ENCODE measurements around the gene ABCC12. TPM values are rescaled to one million over a fixed set of nuclear protein-coding genes. Genes with fewer than 3 reads are reported as not detected.

ABCC12 gene
- total and polyA plus RNA-seq, 2 of the 8 experiments (the other 6 are each of a cell fraction or from before 2014, with no cell fraction given) = 0.05 TPM; not detected in 1

DNA sequence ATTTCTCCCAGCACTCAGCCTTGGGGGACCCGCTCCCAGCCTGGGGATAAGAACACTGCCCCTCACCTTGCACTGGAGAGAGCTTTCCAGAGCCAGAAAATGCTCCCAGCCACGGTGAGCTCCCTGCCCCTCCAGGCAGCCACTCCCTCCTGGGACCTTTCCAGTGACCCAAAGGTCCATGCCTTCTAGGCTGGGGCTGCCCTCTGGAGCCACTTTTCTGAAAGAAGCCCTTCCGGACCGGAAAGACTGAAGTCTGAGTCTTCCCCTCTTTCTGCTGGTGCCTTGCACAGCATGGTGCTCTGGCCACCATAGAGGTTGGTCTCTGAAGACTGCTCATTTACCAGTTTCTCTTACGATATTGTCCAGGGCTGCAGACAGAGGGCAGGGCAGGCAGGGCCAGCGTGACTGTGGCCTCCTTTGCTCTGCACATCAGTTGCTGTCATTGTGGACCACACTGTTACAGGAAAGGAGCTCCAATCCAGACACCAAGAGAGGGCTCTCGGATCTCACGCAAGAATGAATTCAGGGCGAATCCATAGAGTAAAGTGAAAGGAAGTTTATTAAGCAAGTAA is 7.1 kb upstream of the ABCC12 start:
- Histone ChIP-seq H4K20me1 (replicated peaks in 1 of 2; ENCODE audit: control insufficient read depth in 1 of 2, insufficient read depth in 2 of 2, low read length in 2 of 2) (no peaks in the 10 kb centered on the region), H3K23ac (ENCODE audit: insufficient read length) (no peak overlapping the region), H3K36me3 (ENCODE audit: control insufficient read depth in 2 of 4, insufficient read depth in 4 of 4, low read length in 3 of 4) (no peaks in the 10 kb centered on the region), H3K23me2 (ENCODE audit: low read depth, low read length) (no peaks in the 10 kb centered on the region), H3K27ac (ENCODE audit: low read depth, low read length) (no peak overlapping the region), H2BK5ac (ENCODE audit: low read depth, low read length) (no peak overlapping the region), H4K8ac (ENCODE audit: extremely low read depth, insufficient read depth, low read length) (no peak overlapping the region; the same call in 1 of the 2 replicates), H3K27me3 (replicated peaks in 1 of 4; ENCODE audit: control insufficient read depth in 3 of 4, extremely low read depth in 1 of 4, insufficient read depth in 3 of 4, low read length in 3 of 4) (no peaks in the 10 kb centered on the region), H2BK20ac (ENCODE audit: low read length) (no peak overlapping the region), H3K56ac (replicated peaks; ENCODE audit: insufficient read length, low read depth, low read length) (no peak overlapping the region), H3K14ac (ENCODE audit: insufficient read length) (no peak overlapping the region), H3K9ac (replicated peaks in 1 of 4; ENCODE audit: extremely low read depth in 1 of 4, low read depth in 3 of 4, low read length in 3 of 4) (no peak overlapping the region), H4K91ac (replicated peaks; ENCODE audit: insufficient read length, low read length) (no peak overlapping the region), H3K4me3 (ENCODE audit: extremely low read depth in 1 of 4, insufficient read depth in 2 of 4, low read depth in 3 of 4, low read length in 4 of 4) (no peak overlapping the region), H4K5ac (ENCODE audit: insufficient read length, low read depth, low read length) (no peak overlapping the region), H2BK120ac (replicated peaks; ENCODE audit: low read depth, low read length) (no peak overlapping the region), H3K79me1 (ENCODE audit: low read depth, low read length) (no peaks in the 10 kb centered on the region), H2AFZ (ENCODE audit: low read length) (no peak overlapping the region), H2BK15ac (ENCODE audit: low read length) (no peak overlapping the region), H3K4me2 (ENCODE audit: insufficient read depth in 1 of 2, low read depth in 2 of 2, low read length in 2 of 2) (no peak overlapping the region), H3K18ac (ENCODE audit: extremely low read depth, low read length) (no peak overlapping the region), H3K9me3 (ENCODE audit: insufficient read depth in 2 of 2, low read depth in 1 of 2, low read length in 1 of 2) (no peaks in the 10 kb centered on the region), H3K4me1 (replicated peaks in 1 of 4; ENCODE audit: control insufficient read depth in 3 of 4, insufficient read depth in 4 of 4, low read length in 3 of 4) (no peaks in the 10 kb centered on the region), H3K4ac (replicated peaks; ENCODE audit: insufficient read length, low read depth, low read length) (no peak overlapping the region), H3K79me2 (ENCODE audit: control insufficient read depth in 1 of 2, insufficient read depth in 2 of 2, low read length in 2 of 2) (no peaks in the 10 kb centered on the region; a peak in 1 of 4 replicates), H2BK12ac (ENCODE audit: low read depth, low read length) (no peak overlapping the region), H2AK5ac (ENCODE audit: low read depth, low read length) (no peak overlapping the region)
- DNase-seq (ENCODE audit: low read depth in 1 of 2, low spot score in 2 of 2) (no peak), FAIRE-seq (no peak)
- CTCF ChIA-PET (ENCODE audit: partially characterized antibody) = interaction anchor here (1.0 kb wide), 1 partner anchor 1019 kb away, joined by 4 read pairs; the partner anchor contains the start of gene NETO2
- WGBS, 2 experiments (ENCODE audit: extremely low coverage in 1 of 2, insufficient coverage in 1 of 2, insufficient read length in 1 of 2, insufficient replicate concordance in 2 of 2, low coverage in 1 of 2, low lambda C conversion rate in 2 of 2, missing lambda C conversion rate in 1 of 2) = 82% methylated on average over 6 of the region's 9 CpGs; no CpG with 5 or more reads in 1 of the 2 experiments
- POLR2A ChIA-PET (ENCODE audit: partially characterized antibody) = no interaction called here
- no peak for TF ChIP-seq SIX5 (IDR thresholded peaks at IDR 0.05; ENCODE audit: low read depth, low read length)
- no peak for TF ChIP-seq USF2 (IDR thresholded peaks at IDR 0.05; ENCODE audit: low read length)
- TF ChIP-seq MAX (IDR thresholded peaks at IDR 0.05) = no peak
- no peak for TF ChIP-seq CEBPB (IDR thresholded peaks at IDR 0.05; ENCODE audit: low read depth, low read length)
- TF ChIP-seq ATF3 (IDR thresholded peaks at IDR 0.05; ENCODE audit: insufficient read depth, low read depth, low read length) = no peak
- TF ChIP-seq RXRA (IDR thresholded peaks at IDR 0.05; ENCODE audit: insufficient read depth, low read depth, low read length) = no peak
- no peak for TF ChIP-seq TAF1 (IDR thresholded peaks at IDR 0.05; ENCODE audit: low read depth, low read length)
- TF ChIP-seq CHD2 (IDR thresholded peaks at IDR 0.05; ENCODE audit: low read length) = no peak
- no peak for TF ChIP-seq BRCA1 (IDR thresholded peaks at IDR 0.05; ENCODE audit: low read depth, low read length)
- TF ChIP-seq ASH2L (IDR thresholded peaks at IDR 0.05; ENCODE audit: low read length) = no peak
- TF ChIP-seq MAFK (IDR thresholded peaks at IDR 0.05; ENCODE audit: low read depth, low read length) = no peak

Data from H1 (cell line).